Coronary artery (tissue), 2 donors: ENCODE measurements around the gene OTOP2.

ENCODE experiments used
- DNase-seq: peaks from one replicate; pipeline ENCODE4 v3.0.0-alpha.2; 2017; ENCODE audit warnings: low spot score
- H3K27ac ChIP-seq, 2 donors: fragments of 200-600 bp; sonication (generic); one replicate each; pipeline ENCODE4 v1.5.1; 2016 to 2019
- H3K4me3 ChIP-seq: fragments of 200-600 bp; sonication (generic); 2 replicates; pipeline ENCODE4 v1.5.1; 2016; ENCODE audit warnings: mild to moderate bottlenecking, moderate library complexity
- TF ChIP-seq, protein P1 (sequence below): fragments of 200-600 bp; sonication (generic); IDR thresholded peaks from one replicate; pipeline ENCODE4 v1.5.1; 2019; ENCODE audit warnings: antibody characterized with exemption

The OTOP2 gene

DNA sequence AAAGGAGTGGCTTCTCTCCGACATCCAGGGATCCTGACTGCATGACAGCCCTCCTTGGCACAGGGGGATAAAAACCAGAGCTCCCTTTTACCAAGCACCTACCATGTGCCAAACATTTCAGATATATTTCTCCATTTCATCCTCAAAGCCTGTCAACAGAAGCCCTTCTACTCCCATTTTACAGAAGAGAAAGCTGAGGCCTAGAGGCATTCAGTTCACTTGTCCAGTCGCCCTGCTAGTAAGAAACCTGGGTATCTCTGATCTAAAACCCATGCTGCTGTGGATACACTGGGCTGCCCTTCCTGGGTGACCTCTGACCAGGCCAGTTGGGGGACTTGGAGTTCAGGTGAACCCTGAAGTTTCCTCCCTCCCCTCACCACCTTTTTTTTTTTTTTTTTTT lies 45.4 kb upstream of the OTOP2 start:
- TF ChIP-seq, protein P1, sequence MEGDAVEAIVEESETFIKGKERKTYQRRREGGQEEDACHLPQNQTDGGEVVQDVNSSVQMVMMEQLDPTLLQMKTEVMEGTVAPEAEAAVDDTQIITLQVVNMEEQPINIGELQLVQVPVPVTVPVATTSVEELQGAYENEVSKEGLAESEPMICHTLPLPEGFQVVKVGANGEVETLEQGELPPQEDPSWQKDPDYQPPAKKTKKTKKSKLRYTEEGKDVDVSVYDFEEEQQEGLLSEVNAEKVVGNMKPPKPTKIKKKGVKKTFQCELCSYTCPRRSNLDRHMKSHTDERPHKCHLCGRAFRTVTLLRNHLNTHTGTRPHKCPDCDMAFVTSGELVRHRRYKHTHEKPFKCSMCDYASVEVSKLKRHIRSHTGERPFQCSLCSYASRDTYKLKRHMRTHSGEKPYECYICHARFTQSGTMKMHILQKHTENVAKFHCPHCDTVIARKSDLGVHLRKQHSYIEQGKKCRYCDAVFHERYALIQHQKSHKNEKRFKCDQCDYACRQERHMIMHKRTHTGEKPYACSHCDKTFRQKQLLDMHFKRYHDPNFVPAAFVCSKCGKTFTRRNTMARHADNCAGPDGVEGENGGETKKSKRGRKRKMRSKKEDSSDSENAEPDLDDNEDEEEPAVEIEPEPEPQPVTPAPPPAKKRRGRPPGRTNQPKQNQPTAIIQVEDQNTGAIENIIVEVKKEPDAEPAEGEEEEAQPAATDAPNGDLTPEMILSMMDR, result no peak
- DNase-seq, result no peak
- H3K4me3 ChIP-seq, result no peak overlapping the region
- no peak overlapping the region for H3K27ac ChIP-seq

DNA sequence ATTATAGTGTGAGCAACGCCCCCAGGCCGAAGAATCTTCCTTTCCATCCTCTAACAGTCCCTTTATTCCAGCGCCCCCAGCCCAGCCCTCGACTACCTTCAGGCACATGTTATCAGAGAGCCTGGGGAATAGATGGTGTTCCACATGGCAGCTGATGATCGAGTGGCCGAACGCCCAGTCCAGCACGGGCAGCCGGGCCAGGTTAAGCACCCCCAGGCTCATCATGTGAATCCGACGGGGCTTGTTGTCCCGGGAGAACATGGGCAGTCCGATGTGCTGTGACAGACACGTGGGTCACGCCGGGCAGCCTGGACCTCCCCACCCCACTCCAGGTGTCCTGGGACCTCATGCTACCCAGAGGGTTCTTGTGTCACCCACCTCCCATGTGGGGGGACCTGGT lies 44.8 kb upstream of the OTOP2 start:
- Histone ChIP-seq H3K4me3 (no peak overlapping the region), H3K27ac (no peak overlapping the region)
- TF ChIP-seq, protein P1, result no peak
- no peak for DNase-seq

DNA sequence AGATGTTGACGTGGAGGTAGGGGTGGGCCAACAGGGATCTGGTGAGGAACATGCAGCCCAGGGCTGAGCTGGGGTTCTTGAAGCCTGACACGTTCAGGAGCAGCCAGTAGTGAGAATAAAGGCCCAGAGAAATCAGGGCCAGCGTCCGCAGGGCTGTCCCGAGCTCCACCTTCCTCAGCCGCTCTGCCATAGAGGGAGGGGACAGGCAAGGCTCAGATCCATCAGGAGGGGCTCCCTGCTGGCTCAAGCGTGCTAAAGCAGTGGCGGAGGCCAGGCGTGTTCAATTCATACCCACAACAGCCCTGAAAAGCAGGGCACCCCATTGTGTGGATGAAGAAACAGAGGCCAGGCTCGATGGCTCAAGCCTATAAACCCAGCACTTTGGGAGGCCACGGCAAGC lies 43.0 kb upstream of the OTOP2 start:
- no peak for DNase-seq
- Histone ChIP-seq H3K4me3 (no peak overlapping the region), H3K27ac (no peak overlapping the region)
- TF ChIP-seq, protein P1, result no peak

DNA sequence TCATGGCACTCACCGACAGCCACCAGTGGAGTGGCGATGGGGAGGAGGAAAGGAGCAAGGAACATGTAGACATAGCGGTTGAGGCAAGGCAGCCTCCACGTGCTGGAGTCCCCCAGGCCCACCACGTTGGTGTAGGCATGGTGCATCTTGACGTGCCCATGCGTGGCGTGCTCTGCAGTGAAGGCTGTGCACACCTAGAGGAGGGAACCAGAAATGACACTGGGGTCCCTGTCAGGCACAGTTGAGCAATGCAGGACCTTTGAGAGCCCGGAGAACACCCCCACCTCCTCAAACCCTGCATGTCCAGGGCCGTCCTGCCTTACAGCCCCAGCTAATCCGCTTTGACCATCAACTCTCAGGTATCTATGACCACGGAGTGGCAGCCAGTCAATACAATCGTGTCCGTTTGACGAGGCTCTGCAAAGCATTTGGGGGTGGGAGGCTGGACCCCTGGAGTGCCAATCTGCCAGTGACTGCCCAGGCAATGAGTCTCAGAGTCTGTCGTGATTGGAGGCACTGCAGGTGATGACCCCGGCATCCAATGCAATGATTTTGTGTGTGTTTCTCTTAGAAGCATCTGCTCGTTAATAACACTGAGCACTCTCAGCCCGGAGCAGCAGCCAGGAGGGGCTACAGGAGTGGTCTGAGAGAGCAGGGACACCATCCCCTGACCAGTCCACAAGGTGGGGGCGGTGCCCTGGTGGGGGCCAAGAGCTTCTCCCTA lies 41.4 kb upstream of the OTOP2 start:
- TF ChIP-seq, protein P1, result no peak
- no peak for DNase-seq
- Histone ChIP-seq H3K4me3 (no peak overlapping the region), H3K27ac (no peak overlapping the region)

DNA sequence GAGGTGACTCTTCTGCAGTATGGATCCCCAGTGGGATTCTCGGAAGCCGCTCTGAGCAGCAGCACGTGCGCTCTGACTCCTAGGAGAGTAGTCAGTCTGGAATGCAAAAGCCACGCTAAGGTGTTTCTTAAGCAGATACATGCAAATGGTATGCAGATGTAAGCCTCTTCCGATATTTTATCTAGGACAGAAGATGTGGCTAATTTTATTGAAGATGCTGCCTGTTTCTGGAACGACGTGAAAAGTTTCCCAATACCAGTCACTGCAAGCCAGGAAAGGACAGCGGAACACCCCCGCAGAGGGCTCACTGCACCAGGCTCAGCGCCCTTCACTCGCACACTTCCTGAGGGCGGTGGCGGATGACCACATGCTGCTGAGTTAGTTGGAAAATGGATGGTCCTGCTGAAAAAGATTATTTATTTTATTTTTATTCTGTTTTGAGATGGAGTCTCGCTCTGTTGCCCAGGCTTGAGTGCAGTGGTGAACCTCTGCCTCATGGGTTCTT lies 40.8 kb upstream of the OTOP2 start:
- DNase-seq, result no peak
- TF ChIP-seq, protein P1, result no peak
- no peak overlapping the region for H3K4me3 ChIP-seq
- H3K27ac ChIP-seq, result no peak overlapping the region

DNA sequence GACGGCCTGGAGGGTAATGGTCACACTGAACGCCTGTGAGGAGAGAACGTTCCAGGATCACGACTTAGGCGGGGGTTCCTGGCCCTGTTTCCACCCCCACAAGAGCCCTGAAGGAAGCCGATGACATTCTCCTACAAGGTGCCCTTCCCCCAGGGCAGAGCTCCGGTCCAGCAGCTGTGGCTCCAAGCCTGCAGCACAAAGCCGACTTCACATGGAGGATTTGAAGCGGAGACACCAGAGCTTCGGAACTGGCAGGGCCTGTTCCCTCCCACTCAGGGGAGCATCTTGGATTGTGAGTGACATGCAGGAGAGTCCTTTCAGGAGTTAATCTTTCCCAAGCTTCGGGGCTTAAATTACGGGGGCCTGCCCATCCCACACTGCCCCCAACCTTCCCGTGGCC lies 35.6 kb upstream of the OTOP2 start:
- no peak for DNase-seq
- no peak overlapping the region for H3K4me3 ChIP-seq
- TF ChIP-seq, protein P1, result no peak

DNA sequence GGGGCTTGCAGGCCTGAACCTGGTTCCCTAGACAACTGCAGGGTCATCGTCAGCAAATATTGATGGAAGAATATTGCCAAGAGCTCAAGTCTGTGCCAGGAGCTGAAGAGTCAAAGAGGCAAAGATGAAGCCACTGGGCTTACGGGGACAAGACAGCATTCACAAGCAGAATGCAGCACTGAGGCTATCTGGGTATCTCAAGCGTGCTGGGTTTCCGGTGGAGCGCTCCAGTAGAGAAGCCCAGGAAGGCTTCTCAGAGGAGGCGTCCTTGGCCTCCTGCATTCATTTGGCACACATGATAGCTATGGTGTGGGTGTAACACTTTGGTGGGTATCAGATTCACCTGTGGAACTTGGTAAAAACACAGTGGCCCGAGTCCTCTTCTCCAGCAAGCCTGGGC lies 33.5 kb upstream of the OTOP2 start:
- TF ChIP-seq, protein P1, result no peak
- DNase-seq, result no peak
- Histone ChIP-seq H3K4me3 (no peak overlapping the region), H3K27ac (no peak overlapping the region)

More for the DNA sequence above, 35.6 kb upstream of the OTOP2 start:
- H3K27ac ChIP-seq, result no peak overlapping the region
